Measurements from ENCODE around the gene DUSP28. TPM values are rescaled to one million over a fixed set of nuclear protein-coding genes. Genes with fewer than 3 reads are reported as not detected.

The DUSP28 gene
- total and polyA plus RNA-seq, 2 of the 13 experiments (the other 11 are each of a cell fraction or from before 2014, with no cell fraction given), result 5.2 to 8.6 TPM

GRCh38 chr2:240526521-240526920, 33.6 kb upstream of the DUSP28 start:
- Histone ChIP-seq H3K4me3 (replicated peaks in 1 of 3; ENCODE audit: insufficient read depth in 1 of 3, low read depth in 2 of 3, low read length in 3 of 3) (no peak overlapping the region), H3K27ac (ENCODE audit: extremely low read length, insufficient read depth, low read length) (no peak overlapping the region), H2AFZ (ENCODE audit: low read length) (no peak overlapping the region), H3K9ac (ENCODE audit: insufficient read depth, low read depth, low read length) (no peak overlapping the region), H3K9me3 (ENCODE audit: low read length) (peaks cover 22% of the 10 kb centered on the region), H3K79me2 (ENCODE audit: insufficient read depth, low read length) (peaks cover 2% of the 10 kb centered on the region), H3K36me3 (replicated peaks in 1 of 2; ENCODE audit: control insufficient read depth in 1 of 2, insufficient read depth in 2 of 2, low read length in 2 of 2) (peaks cover 28 to 63% of the 10 kb centered on the region in 2 experiments), H3K4me2 (ENCODE audit: low read depth, low read length) (no peak overlapping the region), H3K4me1 (ENCODE audit: insufficient read depth, low read length) (no peaks in the 10 kb centered on the region), H4K20me1 (ENCODE audit: insufficient read depth, low read length) (no peaks in the 10 kb centered on the region), H3K27me3 (ENCODE audit: control insufficient read depth in 1 of 2, insufficient read depth in 2 of 2, low read length in 2 of 2) (no peaks in the 10 kb centered on the region)
- ATAC-seq (no peak), FAIRE-seq (no peak), DNase-seq (ENCODE audit: low spot score) (no peak)
- no TSS peak for BruUV-seq (replicated peaks)
- 94% methylated on average over 3 of the region's 4 CpGs for WGBS (ENCODE audit: low lambda C conversion rate)
- CTCF ChIA-PET (ENCODE audit: low intra/inter-chr PET ratio, low total read pairs), result no interaction called here
- in situ Hi-C loops (cut with HindIII; ENCODE audit: extremely low pct_ligation_motif_present, low pct_unique_long_range_greater_than_20kb) (loop anchor here (10.0 kb wide), 1 partner anchor 178 kb away; no protein-coding TSS in a partner anchor), intact Hi-C loops (cut with micrococcal nuclease; ENCODE audit: unreplicated experiment) (no loop called here)
- POLR2A ChIA-PET, result no interaction called here
- TF ChIP-seq SOX5 (CRISPR knock-in tag; IDR thresholded peaks at IDR 0.05; ENCODE audit: borderline replicate concordance) (no peak), POLR2AphosphoS5 (IDR thresholded peaks at IDR 0.05; ENCODE audit: low read depth, low read length) (peak; percentile 1; the same call in 1 of the 2 replicates), KLF15 (CRISPR knock-in tag; IDR thresholded peaks at IDR 0.05; ENCODE audit: borderline replicate concordance) (no peak), ZNF296 (CRISPR knock-in tag; conservative IDR thresholded peaks at IDR 0.05) (no peak)
- TF ChIP-seq, protein P1, sequence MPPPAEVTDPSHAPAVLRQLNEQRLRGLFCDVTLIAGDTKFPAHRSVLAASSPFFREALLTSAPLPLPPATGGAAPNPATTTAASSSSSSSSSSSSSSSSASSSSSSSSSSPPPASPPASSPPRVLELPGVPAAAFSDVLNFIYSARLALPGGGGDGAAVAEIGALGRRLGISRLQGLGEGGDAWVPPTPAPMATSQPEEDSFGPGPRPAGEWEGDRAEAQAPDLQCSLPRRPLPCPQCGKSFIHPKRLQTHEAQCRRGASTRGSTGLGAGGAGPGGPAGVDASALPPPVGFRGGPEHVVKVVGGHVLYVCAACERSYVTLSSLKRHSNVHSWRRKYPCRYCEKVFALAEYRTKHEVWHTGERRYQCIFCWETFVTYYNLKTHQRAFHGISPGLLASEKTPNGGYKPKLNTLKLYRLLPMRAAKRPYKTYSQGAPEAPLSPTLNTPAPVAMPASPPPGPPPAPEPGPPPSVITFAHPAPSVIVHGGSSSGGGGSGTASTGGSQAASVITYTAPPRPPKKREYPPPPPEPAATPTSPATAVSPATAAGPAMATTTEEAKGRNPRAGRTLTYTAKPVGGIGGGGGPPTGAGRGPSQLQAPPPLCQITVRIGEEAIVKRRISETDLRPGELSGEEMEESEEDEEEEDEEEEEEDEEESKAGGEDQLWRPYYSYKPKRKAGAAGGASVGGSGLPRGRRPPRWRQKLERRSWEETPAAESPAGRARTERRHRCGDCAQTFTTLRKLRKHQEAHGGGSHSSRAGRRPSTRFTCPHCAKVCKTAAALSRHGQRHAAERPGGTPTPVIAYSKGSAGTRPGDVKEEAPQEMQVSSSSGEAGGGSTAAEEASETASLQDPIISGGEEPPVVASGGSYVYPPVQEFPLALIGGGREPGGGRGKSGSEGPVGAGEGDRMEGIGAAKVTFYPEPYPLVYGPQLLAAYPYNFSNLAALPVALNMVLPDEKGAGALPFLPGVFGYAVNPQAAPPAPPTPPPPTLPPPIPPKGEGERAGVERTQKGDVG (CRISPR knock-in tag; IDR thresholded peaks at IDR 0.05; ENCODE audit: borderline replicate concordance), result no peak
